GM23338 (cell line): Measurements from ENCODE around the gene ANKRD13B. TPM values are rescaled to one million over a fixed set of nuclear protein-coding genes. Genes with fewer than 3 reads are reported as not detected.

Source experiments
- ATAC-seq: fragments of 200-7000 bp; cut with Tn5 transposase; 3 replicates; pipeline ENCODE4 v1.9.1; 2020
- DNase-seq: peaks from one replicate; pipeline ENCODE4 v3.0.0-alpha.2; 2015; ENCODE audit warnings: low spot score
- H2AFZ ChIP-seq: fragments of 200-600 bp; sonication (generic); 2 replicates; pipeline ENCODE4 v1.8.0; 2016; ENCODE audit warnings: antibody characterized with exemption, mild to moderate bottlenecking, moderate library complexity
- H3F3A ChIP-seq: fragments of 200-600 bp; sonication (generic); replicated peaks from 2 replicates; pipeline ENCODE4 v1.8.0; 2017; ENCODE audit warnings: antibody characterized with exemption, mixed run types, low read depth
- H3K27ac ChIP-seq: fragments of 200-600 bp; sonication (generic); 2 replicates; pipeline ENCODE4 v1.6.1; 2016; ENCODE audit warnings: low read depth
- H3K27me3 ChIP-seq: fragments of 200-600 bp; sonication (generic); 2 replicates; pipeline ENCODE4 v1.8.0; 2016; ENCODE audit warnings: mild to moderate bottlenecking, mixed run types, moderate library complexity; ENCODE audit not compliant: insufficient read depth
- H3K36me3 ChIP-seq: fragments of 200-600 bp; sonication (generic); 2 replicates; pipeline ENCODE4 v1.8.0; 2016; ENCODE audit warnings: mild to moderate bottlenecking; ENCODE audit not compliant: insufficient read depth
- H3K4me1 ChIP-seq: fragments of 200-600 bp; sonication (generic); 2 replicates; pipeline ENCODE4 v1.8.0; 2016; ENCODE audit warnings: mild to moderate bottlenecking, moderate library complexity; ENCODE audit not compliant: insufficient read depth
- H3K4me2 ChIP-seq: fragments of 200-600 bp; sonication (generic); 2 replicates; pipeline ENCODE4 v1.7.1; 2017; ENCODE audit warnings: mixed run types
- H3K4me3 ChIP-seq: fragments of 200-600 bp; sonication (generic); 2 replicates; pipeline ENCODE4 v1.6.1; 2016; ENCODE audit warnings: mixed run types
- H3K79me2 ChIP-seq: fragments of 200-600 bp; sonication (generic); replicated peaks from 2 replicates; pipeline ENCODE4 v1.8.0; 2017; ENCODE audit warnings: mild to moderate bottlenecking; ENCODE audit not compliant: insufficient read depth
- H3K9me2 ChIP-seq: fragments of 200-600 bp; sonication (generic); 2 replicates; pipeline ENCODE4 v1.8.0; 2017; ENCODE audit not compliant: insufficient read depth
- H4K20me1 ChIP-seq: fragments of 200-600 bp; sonication (generic); replicated peaks from 2 replicates; pipeline ENCODE4 v1.8.0; 2017; ENCODE audit warnings: mild to moderate bottlenecking; ENCODE audit not compliant: insufficient read depth
- H3K27ac Mint-ChIP-seq: 2 replicates; pipeline ENCODE4 v1.8.0; 2020; ENCODE audit warnings: inconsistent platforms, mild to moderate bottlenecking, moderate library complexity, mixed read lengths
- H3K27me3 Mint-ChIP-seq: 3 replicates; pipeline ENCODE4 v1.8.0; 2022; ENCODE audit warnings: low read depth, mild to moderate bottlenecking, moderate library complexity, mixed read lengths, inconsistent platforms; ENCODE audit not compliant: insufficient read depth, poor library complexity
- H3K36me3 Mint-ChIP-seq: 3 replicates; pipeline ENCODE4 v1.8.0; 2021; ENCODE audit warnings: low read depth, mild to moderate bottlenecking, inconsistent platforms, moderate library complexity, mixed read lengths
- H3K4me1 Mint-ChIP-seq: 3 replicates; pipeline ENCODE4 v1.8.0; 2020; ENCODE audit warnings: mild to moderate bottlenecking, inconsistent platforms, mixed read lengths
- H3K4me3 Mint-ChIP-seq: 3 replicates; pipeline ENCODE4 v1.8.0; 2021; ENCODE audit warnings: moderate library complexity, mild to moderate bottlenecking, inconsistent platforms, mixed read lengths
- H3K9me3 Mint-ChIP-seq: 3 replicates; pipeline ENCODE4 v1.8.0; 2020; ENCODE audit warnings: moderate library complexity, mild to moderate bottlenecking, inconsistent platforms, mixed read lengths
- NANOG ChIP-seq: IDR thresholded peaks from 2 replicates; pipeline ENCODE4 v1.6.1; 2016; ENCODE audit warnings: antibody characterized with exemption, borderline replicate concordance
- POLR2AphosphoS5 ChIP-seq: IDR thresholded peaks from 2 replicates; pipeline ENCODE4 v1.6.1; 2016; ENCODE audit warnings: antibody characterized with exemption, low read depth
- STAT1 ChIP-seq: IDR thresholded peaks from one replicate; pipeline ENCODE4 v1.6.1; 2016; ENCODE audit warnings: antibody characterized with exemption; ENCODE audit not compliant: unreplicated experiment
- ZNF114 ChIP-seq: fragments of 250-450 bp; sonication (Bioruptor Pico); IDR thresholded peaks from 2 replicates; pipeline ENCODE4 v1.5.0; 2020; ENCODE audit warnings: mild to moderate bottlenecking, moderate library complexity
- polyA plus RNA-seq: library from polyadenylated mRNA; unstranded; fragments of >200 nt; fragmentation: Nextera tagmentation; extraction: Ambion mirVana; gene quantifications from 2 replicates; pipeline ENCODE4 v1.2.1, GENCODE V29; 2016
- total RNA-seq: library from RNA; depleted of rRNA; stranded (reverse); fragments of >200 nt; shearing (Covaris generic); gene quantifications from 2 replicates; pipeline ENCODE4 v1.2.3, GENCODE V29; 2014
- TF ChIP-seq, protein P1 (sequence below), 2 experiments: fragments of 200-600 bp in 1 of 2; sonication (generic) in 1 of 2; conservative IDR thresholded peaks; 2 replicates each; pipeline versions ENCODE4 v1.5.1 to v1.6.1; 2016 to 2017; ENCODE audit warnings: antibody characterized with exemption in 2 of 2, low read depth in 2 of 2, mild to moderate bottlenecking in 2 of 2, moderate library complexity in 1 of 2
- TF ChIP-seq, protein P2 (sequence below): IDR thresholded peaks from one replicate; pipeline ENCODE4 v1.6.1; 2018; ENCODE audit warnings: antibody characterized with exemption; ENCODE audit not compliant: unreplicated experiment
- TF ChIP-seq, protein P3 (sequence below): fragments of 250-450 bp; sonication (Bioruptor Pico); IDR thresholded peaks from 2 replicates; pipeline ENCODE4 v1.5.0; 2020; ENCODE audit warnings: mild to moderate bottlenecking, moderate library complexity

ANKRD13B gene
- total and polyA plus RNA-seq, 2 experiments from 2014 or later, result 8.2 to 57.4 TPM

DNA sequence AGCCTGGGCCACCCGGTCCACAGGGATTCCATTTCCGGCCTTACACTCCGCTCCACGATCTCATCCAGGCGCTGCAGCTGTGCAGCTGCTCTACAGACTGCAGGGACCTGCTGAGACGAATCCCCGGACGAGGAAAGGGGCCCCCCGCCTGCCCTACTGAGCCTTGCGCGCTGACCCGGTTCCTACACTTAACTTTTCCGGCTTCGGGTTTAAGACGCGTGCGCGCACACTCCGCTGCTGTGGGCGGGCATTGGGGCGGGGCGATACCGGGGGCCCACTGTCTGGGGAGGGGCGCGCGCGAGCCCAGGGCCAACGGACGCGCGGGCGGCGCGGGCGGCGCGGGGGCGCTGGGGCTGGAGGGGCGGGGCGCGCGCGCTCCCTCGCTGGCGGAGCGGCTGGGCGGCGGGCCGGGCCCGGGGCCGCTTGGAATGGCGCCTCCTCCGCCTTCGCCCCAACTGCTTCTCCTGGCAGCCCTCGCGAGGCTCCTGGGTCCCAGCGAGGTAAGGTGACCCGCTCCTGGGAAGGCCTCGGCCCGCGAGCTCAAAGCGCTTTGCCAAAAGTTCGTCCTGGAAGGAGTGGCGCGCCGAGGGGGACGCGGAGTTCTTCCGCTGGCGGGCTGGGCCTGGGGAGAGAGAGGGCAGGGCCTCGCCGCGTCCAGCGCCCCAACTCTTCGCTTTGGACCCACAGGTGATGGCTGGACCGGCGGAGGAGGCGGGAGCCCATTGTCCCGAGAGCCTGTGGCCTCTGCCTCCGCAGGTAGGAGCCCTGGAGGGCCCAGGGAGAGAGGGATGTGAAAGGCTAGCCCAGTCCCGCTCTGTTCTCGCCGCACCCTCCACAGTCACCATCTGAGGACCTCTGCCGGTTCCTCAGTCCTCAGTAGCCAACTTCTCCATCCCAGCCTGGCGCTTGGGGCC lies 24.3 kb upstream of the ANKRD13B start, which contains the start of gene TP53I13:
Gene TP53I13, plus strand, starts transcription at position 371 of the 914 bp plus-strand sequence. Its CDS starts 58 bp downstream, at position 429.
- DNase-seq (peak; percentile 87), ATAC-seq (peak; percentile 14)
- H2AFZ ChIP-seq, result peak within 1 kb of the TSS; percentile 97
- no peaks in the 10 kb centered on the region for H3K36me3 ChIP-seq
- no peaks in the 10 kb centered on the region for H3K9me2 ChIP-seq
- H3K4me2 ChIP-seq, result peak within 1 kb of the TSS; percentile 96
- H3K4me3 ChIP-seq, result peak within 1 kb of the TSS; percentile 87
- peaks cover 11% of the 10 kb centered on the region for H3K4me1 ChIP-seq
- peaks cover 23% of the 10 kb centered on the region for H3F3A ChIP-seq
- H3K79me2 ChIP-seq, result no peaks in the 10 kb centered on the region
- Mint-ChIP-seq H3K4me1 (peaks cover 16% of the 10 kb centered on the region), H3K27ac (peak within 1 kb of the TSS; percentile 40; the same call in 1 of the 2 replicates), H3K27me3 (peaks cover 56% of the 10 kb centered on the region), H3K36me3 (peaks cover 6% of the 10 kb centered on the region; the same call in 1 of the 3 replicates), H3K4me3 (peak within 1 kb of the TSS; percentile 93), H3K9me3 (no peaks in the 10 kb centered on the region)
- no peak within 1 kb of the TSS for H3K27ac ChIP-seq
- TF ChIP-seq NANOG, result no peak
- TF ChIP-seq ZNF114 (CRISPR knock-in tag), result no peak
- TF ChIP-seq STAT1, result no peak
- TF ChIP-seq POLR2AphosphoS5, result peak; percentile 78
- TF ChIP-seq, protein P1, sequence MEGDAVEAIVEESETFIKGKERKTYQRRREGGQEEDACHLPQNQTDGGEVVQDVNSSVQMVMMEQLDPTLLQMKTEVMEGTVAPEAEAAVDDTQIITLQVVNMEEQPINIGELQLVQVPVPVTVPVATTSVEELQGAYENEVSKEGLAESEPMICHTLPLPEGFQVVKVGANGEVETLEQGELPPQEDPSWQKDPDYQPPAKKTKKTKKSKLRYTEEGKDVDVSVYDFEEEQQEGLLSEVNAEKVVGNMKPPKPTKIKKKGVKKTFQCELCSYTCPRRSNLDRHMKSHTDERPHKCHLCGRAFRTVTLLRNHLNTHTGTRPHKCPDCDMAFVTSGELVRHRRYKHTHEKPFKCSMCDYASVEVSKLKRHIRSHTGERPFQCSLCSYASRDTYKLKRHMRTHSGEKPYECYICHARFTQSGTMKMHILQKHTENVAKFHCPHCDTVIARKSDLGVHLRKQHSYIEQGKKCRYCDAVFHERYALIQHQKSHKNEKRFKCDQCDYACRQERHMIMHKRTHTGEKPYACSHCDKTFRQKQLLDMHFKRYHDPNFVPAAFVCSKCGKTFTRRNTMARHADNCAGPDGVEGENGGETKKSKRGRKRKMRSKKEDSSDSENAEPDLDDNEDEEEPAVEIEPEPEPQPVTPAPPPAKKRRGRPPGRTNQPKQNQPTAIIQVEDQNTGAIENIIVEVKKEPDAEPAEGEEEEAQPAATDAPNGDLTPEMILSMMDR (conservative IDR thresholded peaks at IDR 0.05; ENCODE audit: low read depth in 2 of 2), result peak in 1 of 2 experiments; percentile 18; a peak in 1 of 4 replicates
- TF ChIP-seq, protein P2, sequence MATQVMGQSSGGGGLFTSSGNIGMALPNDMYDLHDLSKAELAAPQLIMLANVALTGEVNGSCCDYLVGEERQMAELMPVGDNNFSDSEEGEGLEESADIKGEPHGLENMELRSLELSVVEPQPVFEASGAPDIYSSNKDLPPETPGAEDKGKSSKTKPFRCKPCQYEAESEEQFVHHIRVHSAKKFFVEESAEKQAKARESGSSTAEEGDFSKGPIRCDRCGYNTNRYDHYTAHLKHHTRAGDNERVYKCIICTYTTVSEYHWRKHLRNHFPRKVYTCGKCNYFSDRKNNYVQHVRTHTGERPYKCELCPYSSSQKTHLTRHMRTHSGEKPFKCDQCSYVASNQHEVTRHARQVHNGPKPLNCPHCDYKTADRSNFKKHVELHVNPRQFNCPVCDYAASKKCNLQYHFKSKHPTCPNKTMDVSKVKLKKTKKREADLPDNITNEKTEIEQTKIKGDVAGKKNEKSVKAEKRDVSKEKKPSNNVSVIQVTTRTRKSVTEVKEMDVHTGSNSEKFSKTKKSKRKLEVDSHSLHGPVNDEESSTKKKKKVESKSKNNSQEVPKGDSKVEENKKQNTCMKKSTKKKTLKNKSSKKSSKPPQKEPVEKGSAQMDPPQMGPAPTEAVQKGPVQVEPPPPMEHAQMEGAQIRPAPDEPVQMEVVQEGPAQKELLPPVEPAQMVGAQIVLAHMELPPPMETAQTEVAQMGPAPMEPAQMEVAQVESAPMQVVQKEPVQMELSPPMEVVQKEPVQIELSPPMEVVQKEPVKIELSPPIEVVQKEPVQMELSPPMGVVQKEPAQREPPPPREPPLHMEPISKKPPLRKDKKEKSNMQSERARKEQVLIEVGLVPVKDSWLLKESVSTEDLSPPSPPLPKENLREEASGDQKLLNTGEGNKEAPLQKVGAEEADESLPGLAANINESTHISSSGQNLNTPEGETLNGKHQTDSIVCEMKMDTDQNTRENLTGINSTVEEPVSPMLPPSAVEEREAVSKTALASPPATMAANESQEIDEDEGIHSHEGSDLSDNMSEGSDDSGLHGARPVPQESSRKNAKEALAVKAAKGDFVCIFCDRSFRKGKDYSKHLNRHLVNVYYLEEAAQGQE, result no peak
- TF ChIP-seq, protein P3, sequence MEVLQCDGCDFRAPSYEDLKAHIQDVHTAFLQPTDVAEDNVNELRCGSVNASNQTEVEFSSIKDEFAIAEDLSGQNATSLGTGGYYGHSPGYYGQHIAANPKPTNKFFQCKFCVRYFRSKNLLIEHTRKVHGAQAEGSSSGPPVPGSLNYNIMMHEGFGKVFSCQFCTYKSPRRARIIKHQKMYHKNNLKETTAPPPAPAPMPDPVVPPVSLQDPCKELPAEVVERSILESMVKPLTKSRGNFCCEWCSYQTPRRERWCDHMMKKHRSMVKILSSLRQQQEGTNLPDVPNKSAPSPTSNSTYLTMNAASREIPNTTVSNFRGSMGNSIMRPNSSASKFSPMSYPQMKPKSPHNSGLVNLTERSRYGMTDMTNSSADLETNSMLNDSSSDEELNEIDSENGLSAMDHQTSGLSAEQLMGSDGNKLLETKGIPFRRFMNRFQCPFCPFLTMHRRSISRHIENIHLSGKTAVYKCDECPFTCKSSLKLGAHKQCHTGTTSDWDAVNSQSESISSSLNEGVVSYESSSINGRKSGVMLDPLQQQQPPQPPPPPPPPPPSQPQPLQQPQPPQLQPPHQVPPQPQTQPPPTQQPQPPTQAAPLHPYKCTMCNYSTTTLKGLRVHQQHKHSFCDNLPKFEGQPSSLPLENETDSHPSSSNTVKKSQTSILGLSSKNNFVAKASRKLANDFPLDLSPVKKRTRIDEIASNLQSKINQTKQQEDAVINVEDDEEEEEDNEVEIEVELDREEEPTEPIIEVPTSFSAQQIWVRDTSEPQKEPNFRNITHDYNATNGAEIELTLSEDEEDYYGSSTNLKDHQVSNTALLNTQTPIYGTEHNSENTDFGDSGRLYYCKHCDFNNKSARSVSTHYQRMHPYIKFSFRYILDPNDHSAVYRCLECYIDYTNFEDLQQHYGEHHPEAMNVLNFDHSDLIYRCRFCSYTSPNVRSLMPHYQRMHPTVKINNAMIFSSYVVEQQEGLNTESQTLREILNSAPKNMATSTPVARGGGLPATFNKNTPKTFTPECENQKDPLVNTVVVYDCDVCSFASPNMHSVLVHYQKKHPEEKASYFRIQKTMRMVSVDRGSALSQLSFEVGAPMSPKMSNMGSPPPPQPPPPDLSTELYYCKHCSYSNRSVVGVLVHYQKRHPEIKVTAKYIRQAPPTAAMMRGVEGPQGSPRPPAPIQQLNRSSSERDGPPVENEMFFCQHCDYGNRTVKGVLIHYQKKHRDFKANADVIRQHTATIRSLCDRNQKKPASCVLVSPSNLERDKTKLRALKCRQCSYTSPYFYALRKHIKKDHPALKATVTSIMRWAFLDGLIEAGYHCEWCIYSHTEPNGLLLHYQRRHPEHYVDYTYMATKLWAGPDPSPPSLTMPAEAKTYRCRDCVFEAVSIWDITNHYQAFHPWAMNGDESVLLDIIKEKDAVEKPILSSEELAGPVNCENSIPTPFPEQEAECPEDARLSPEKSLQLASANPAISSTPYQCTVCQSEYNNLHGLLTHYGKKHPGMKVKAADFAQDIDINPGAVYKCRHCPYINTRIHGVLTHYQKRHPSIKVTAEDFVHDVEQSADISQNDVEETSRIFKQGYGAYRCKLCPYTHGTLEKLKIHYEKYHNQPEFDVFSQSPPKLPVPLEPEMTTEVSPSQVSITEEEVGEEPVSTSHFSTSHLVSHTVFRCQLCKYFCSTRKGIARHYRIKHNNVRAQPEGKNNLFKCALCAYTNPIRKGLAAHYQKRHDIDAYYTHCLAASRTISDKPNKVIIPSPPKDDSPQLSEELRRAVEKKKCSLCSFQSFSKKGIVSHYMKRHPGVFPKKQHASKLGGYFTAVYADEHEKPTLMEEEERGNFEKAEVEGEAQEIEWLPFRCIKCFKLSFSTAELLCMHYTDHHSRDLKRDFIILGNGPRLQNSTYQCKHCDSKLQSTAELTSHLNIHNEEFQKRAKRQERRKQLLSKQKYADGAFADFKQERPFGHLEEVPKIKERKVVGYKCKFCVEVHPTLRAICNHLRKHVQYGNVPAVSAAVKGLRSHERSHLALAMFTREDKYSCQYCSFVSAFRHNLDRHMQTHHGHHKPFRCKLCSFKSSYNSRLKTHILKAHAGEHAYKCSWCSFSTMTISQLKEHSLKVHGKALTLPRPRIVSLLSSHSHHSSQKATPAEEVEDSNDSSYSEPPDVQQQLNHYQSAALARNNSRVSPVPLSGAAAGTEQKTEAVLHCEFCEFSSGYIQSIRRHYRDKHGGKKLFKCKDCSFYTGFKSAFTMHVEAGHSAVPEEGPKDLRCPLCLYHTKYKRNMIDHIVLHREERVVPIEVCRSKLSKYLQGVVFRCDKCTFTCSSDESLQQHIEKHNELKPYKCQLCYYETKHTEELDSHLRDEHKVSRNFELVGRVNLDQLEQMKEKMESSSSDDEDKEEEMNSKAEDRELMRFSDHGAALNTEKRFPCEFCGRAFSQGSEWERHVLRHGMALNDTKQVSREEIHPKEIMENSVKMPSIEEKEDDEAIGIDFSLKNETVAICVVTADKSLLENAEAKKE (CRISPR knock-in tag), result no peak
- peaks cover 58% of the 10 kb centered on the region for H3K27me3 ChIP-seq
- H4K20me1 ChIP-seq, result peaks cover 8% of the 10 kb centered on the region
